ENCODE measurements around the gene KAT8.

- TF ChIP-seq ZNF274 (IDR thresholded peaks at IDR 0.05; ENCODE audit: low read depth, low read length) = no peak
- TF ChIP-seq YY1 (IDR thresholded peaks at IDR 0.05; ENCODE audit: insufficient read depth, insufficient read length) = no peak
- TF ChIP-seq SUZ12 (IDR thresholded peaks at IDR 0.05; ENCODE audit: extremely low read depth, insufficient read depth, insufficient read length) = no peak
These were observed 14.0 kb downstream of the KAT8 start for GRCh38 chr16:31131416-31131815.

All from NT2/D1 (cell line).